ENCODE measurements around the gene DRGX. TPM values are rescaled to one million over a fixed set of nuclear protein-coding genes. Genes with fewer than 3 reads are reported as not detected.

Gene DRGX
- not detected for total RNA-seq

DNA sequence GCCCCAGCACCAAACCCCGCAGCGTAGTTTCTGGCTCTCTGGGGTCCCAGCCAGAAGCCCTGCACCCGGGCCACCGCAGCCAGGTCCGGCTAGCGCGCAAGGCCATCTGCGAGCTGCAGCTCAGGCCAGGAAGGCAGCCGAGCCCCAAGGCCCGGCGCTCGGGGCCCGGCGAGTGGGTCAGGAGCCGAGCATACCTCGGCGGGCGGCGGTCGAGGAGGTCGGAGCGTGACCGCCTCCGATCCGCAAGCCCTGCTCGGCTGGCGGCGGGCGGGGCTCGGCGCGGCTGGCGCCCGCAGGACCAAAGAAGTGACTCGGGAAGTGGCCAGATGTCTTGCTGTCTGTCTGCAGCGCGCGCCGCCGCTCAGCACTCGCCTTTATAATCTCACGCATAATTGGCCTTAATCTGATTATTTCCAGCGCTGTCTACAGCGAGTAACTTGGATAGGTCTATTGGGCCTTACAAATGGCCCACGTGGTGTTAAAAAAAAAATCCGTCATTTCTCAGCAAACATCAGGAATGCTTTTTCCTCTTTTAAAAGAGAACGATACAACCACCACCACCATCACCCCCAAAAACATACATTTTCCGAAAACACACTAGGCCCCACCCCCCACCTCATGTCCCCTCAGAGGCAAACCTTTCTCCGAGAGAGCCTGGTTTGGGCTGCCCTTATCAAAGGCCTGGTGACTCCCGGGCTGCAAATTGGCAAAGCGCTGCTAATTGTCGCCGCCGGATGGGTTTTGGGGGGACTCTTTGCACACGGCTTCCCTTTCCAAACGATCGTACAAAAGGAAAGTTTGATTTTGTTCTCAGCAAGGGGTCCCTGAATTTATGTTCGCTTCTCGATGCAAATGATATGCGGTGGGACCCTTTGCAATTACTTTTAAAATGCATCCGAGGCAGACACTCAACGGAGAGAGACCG is at the start of gene DRGX:
TSS of gene DRGX (minus strand) at position 349 of the 925 bp plus-strand sequence. CDS start 649 bp downstream, outside the sequence.
- ChIA-PET CTCF (no interaction called here), POLR2A (no interaction called here)

DNA sequence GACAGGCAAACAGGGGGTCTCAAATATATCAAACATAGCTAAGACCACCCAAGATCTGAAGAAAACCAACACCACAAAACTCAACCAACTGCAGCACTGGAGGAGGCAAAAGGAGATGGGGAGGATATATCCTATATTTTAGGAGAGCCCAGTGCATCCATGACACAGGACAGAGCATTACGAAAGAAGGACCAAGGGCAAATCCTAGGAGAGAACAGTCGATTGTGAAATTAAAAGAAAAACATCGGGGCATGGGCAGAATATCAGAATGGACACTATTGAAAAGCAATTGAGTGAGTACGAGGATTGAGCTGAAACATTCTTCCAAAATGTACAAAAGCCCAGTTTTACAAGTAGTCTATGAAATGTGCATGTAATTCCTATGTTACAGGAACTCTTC is 48.5 kb upstream of the DRGX start:
- POLR2A ChIA-PET, result no interaction called here
- CTCF ChIA-PET, result no interaction called here

DNA sequence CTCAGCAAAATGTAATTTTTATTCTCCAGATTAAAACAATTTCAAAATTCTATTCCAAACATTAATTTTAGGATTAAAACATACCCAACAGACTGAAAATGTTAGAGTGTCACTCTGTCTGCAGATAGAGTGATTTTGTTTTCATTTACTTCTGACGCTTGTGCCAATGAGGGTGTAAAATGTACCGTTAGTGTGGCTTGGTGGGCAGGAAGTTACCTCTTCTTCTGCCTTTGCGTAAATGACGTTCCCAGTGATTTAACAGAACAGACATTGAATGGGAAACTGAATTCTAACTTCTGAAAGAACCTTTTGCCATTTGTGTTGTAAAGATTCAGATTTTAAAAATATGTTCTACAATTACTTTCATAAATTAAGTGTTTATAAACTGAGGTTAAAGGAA is 47.0 kb upstream of the DRGX start:
- CTCF ChIA-PET, result no interaction called here
- POLR2A ChIA-PET, result no interaction called here

DNA sequence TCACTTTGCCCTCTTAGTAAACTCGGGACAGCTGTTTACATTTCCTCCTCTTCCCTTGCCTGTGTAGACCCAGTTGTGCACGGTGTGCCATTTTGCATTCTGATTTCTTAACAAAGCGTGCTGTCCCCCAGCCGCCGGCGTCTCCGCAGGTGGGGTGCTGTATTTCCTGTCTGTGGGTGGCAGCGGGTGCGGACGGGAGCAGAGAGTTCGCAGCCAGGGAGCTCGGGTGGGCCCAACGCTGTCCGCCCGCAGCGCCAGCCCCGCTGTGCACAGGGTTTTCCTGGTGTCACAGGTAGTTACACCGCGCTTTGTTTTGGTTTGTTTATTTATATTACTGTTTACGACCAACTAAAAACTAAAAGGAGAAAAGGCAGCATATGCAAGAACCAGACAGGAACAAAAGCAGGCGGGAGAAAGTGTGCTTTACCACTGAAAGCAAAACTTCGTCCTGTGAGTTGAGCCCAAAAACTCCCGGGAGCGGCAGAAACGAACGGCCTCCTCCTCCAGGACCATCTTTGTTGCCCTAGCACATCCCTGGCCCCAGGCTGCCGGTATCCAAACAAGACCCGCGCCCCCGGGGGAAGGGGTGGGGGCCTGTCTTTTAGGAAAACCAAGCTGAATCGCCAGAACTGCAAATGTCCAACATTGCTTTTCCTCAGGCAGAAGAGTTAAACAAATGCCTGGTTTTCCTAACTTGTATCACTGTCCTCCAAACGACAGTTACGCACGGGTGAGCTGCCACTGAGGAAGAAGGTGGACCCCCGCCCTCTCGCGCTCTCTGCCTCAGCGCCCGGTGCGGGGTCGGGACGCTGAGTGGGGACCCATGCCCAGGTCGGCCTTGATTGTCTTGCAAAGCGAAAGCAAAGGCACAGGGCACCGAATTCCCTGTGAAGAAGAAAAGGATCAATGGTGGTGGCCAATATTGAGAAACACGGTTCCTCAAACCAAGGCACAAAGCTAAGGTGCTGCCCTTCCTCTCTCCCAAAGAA is 45.9 kb upstream of the DRGX start:
- POLR2A ChIA-PET, result no interaction called here
- CTCF ChIA-PET, result no interaction called here

DNA sequence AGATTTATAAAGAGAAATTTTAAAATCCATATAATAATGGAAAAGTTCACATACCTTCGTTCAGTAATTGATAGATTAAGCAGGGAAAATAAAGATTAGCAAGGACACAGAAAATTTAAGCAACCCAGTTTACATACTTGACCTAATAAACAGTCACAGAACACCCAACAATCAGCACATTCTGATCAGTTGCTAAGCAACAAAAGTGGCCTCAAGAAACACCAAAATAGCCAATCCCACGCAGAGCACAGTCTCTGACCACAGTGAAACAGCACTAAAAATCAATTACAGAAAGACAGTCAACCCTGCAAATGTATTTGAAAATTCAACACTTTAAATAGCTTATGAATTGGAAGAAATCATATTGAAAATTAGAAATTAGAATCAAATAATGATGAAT is 39.3 kb upstream of the DRGX start:
- CTCF ChIA-PET, result no interaction called here
- POLR2A ChIA-PET, result no interaction called here

DNA sequence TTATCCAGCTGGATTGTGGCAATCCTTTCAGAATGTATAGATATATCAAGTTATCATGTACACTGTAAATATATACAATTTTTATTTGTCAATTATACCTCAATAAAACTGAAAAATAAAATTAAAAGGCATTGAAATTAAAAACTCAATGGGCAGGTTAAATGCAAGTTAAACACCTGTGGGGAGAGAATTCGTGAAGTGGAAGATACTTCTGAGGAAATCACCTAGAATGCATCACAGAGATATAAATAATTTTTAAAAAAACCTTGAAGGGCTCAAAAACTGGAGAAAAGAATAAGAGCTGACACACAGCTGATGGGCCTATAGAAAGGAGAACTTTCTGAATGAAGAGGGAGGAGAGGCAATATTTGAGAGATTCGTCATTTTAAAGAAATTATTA is 37.2 kb upstream of the DRGX start:
- CTCF ChIA-PET, result no interaction called here
- POLR2A ChIA-PET, result no interaction called here

DNA sequence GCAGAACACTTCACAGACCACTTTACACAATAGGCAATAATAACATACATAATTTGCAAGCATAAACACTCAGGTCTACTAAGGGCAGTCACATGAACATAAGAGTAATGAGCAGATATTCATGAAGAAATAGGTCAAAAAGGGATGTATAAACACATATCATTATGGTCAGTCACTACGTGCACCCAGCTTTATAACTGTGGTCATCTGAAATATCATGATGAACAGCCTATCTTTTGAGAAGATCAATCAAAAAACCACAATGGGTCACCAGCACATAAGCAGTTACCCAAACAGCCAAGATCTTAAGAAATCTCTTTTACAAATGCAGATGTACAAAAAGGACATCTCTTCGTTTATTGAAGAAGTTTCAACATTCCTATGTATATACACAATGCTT is 35.5 kb upstream of the DRGX start:
- CTCF ChIA-PET, result no interaction called here

DNA sequence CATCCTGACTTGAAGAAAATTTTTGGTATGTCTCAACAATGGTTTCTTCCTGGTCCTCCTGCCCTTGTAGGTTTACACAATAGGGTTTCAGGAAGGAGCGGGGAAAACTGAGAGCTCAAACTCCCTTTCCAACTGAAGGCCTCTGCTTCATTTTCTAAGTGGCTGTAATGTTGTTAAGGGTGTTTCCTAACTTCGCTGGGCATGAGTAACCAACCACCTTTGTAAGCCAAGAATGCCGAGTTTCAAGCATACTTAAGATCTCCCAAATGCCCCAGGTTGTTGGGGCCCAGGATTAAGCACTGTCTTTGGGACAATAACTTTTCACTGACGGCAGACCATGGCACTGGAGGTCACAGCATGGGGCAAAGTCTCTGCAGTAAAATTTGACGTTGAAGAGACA is 33.6 kb upstream of the DRGX start:
- CTCF ChIA-PET, result no interaction called here
- POLR2A ChIA-PET, result no interaction called here

More for the DNA sequence above, 35.5 kb upstream of the DRGX start:
- POLR2A ChIA-PET, result no interaction called here

DNA sequence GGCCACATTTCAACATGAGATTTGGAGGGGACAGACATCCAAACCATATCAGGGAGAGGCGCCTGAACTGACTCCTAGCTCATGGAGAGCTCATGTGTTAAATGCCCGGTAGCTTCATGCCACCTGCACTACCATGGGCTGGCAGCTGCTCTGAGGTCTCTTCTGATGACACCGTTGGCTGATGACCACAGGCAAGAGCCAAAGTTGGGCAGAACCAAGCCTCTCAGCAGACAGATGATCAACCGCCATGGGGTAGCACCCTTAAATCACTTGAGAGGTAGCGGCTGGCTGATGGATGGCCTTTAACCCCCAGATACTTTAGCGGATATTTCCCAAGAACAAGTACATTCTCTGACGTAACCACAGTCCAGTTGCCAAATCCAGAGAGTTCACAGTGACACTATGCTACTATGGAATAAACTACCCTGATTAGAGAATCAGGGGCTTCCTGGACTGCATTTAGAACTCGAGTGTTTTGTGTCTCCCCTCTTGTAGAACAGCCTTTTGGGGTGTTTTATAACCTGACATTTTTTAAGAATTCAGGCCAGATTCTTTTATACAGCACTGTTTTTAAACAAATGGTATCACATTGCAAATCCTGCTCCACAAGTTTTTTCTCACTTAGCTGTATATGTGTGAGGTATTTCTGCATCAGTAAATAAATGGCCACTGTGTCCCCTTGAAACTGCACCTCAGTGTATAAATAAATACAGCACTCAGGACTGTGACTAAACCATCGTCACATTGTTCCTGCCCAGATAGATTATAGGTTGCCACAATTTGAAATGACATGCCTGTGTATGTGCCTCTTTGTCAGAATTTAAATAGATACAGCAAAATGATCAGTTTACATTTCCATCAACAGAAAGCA is 30.8 kb upstream of the DRGX start:
- CTCF ChIA-PET, result no interaction called here
- POLR2A ChIA-PET, result no interaction called here

DNA sequence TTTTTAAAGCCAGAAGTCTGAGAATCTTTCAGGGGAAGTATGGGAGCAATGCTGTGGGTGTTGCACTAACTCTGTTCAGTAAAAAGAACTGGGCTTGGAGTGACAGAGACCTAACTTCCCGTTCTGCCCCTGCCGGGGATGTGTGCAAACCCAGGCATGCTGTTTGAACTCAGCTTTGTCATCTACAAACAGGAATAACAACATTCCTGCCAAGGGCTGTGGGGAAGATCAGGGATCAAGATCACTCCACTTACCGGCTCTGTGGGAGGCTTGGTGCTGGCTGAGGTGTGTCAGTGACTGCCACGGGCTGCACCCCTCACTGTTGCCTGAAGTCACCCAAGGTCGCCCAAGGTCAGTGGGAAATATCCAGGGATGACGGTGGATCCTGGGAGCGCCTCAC is 23.1 kb upstream of the DRGX start:
- POLR2A ChIA-PET, result no interaction called here
- CTCF ChIA-PET, result no interaction called here

DNA sequence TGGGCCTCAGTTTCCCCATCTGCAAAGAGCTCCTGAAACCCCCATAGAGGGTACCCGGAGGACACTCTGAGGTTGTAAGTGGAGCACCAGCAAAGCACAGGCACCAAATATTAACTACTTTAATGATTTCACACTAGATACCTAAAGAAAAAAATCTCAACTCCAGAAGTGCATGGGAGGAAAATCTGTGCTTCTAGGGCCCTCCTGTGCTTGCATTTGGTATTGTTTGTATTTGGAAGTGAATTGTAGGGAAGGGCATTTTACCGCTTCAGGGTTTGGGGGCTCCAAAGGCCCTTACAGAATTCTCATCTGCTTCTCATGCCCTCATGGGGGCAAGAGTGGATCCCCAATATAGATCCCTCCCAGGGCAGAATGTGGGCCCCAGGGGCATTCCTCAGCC is 22.4 kb upstream of the DRGX start:
- CTCF ChIA-PET, result no interaction called here
- POLR2A ChIA-PET, result no interaction called here

DNA sequence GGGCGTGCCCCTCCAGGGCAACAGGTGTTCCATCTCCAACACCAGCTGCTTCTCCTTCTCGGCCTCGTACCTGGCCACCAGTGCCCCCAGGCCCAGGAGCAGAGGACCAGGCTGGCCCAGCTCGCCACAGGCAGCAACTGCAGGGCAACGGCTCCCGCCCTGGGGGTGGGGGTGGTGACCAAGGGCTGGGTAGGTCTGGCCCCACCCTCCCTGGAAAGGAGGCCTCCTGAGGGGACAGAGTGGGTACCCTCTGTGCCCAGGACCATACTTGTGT is 22.1 kb upstream of the DRGX start:
- POLR2A ChIA-PET, result no interaction called here
- CTCF ChIA-PET, result no interaction called here

DNA sequence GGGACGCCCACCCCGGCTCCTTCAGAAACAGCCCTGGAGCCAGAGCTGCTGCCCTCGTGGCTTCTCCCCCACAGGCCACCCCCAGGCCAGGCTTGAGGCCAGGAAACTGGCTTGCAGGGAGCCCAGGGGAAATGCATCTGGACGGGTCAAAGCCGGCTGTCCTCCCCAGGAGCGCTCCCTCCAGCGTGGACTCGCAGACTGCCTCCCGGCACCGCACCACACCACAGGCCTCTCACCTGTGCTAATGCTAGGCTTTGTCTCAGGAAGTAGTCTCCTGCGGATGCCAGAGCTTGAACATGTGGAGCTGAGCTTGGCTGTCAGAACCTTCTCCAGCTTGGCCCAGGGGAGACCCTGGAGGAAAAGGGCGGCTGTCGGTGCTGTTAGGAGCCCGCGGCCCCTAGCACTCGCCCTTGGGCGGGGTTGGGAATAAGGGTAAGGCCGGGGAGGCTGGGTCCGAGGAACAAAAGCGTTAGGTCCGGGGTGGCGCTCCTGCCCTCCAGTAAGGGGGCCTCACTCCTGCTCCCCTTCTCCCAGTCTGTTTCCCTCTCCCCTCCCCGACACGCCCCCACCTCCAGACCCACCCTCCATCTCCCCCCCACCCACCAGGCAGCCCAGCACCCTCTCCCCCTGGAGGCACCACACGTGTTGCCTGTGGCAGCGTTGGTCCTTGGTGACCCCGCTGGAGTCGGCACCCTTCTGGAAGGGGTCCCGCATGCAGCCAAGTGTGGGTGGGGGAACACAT is 21.6 kb upstream of the DRGX start:
- ChIA-PET CTCF (no interaction called here), POLR2A (no interaction called here)

DNA sequence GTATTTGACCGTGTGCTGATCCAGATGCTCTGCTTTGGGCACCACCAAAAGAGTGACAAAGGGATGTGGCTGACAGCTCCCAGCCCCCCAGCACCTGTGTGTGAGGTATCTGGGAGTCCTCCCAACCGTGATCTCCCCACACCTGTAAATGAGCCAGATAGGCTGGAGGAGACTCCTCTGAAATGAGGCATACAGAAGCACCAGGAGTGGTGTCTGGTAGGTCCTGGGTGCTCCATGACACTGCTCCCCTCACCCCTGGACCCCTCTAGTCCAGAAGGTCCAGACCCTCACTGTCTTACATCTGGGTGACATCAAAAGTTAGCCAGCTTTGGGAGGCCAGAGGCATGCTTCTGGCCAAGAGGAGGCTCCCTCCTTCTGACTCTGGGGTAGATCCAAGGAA is 20.0 kb upstream of the DRGX start:
- CTCF ChIA-PET, result interaction anchor here (1.0 kb wide), 1 partner anchor 9 kb away, joined by 3 read pairs; no protein-coding TSS in a partner anchor

DNA sequence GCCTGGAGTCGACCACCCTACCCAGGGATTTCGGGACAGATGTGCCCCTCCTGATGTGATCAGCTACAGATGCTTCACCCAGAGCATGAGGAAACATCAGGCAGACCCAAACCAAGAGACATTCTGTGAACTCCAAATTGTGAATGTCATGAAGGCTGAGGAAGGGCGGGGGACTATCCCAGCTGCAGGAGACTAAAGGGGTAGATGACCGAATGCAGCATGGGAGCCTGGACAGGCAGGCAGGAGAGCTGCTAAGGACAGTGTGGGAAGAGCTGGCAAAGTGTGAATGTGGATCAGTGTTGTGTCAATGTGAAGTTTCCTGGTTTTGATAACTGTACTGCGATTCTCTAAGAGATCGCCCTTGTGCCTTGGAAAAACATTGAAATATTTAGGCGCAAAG is 19.2 kb upstream of the DRGX start:
- CTCF ChIA-PET, result no interaction called here
- POLR2A ChIA-PET, result no interaction called here

More for the DNA sequence above, 20.0 kb upstream of the DRGX start:
- POLR2A ChIA-PET, result no interaction called here

DNA sequence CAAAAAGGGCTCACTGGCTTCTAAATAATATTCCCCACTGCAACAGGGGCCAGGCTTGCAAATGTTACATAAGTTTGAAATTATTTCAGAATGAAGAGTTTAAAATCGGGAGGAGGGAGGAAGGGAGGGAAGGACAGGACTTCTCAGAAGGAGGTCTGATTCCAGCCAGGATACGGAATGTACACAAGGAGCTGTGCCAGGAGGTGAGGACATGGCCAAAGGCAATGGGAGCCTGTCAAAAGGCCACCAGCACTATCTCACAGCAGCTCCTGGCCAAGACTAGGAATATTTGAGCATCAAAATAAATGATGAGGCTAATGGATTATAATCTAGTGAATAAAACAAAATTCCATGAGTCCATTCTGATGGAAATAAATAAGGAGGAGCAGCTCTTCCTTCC is 18.6 kb upstream of the DRGX start:
- ChIA-PET CTCF (no interaction called here), POLR2A (no interaction called here)

DNA sequence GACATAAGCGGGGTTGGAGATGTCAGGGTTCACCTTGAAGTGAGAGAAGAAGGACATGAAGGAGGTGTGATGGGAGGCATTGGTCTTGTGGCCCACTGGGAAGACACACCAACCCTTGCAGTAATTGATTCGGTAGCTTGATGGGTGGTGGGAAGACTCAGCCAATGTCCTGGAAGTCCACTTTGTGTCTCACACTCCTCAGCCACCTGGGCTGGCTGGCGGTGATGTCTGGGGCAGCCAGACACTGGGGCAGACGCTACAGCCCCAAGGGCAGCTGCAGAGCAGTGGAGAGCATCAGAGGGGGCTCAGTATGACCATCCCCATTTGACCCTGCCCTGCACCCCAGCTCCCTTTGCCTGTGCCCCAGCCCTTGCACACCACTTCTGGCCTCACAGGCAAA is 16.7 kb upstream of the DRGX start:
- POLR2A ChIA-PET, result no interaction called here
- CTCF ChIA-PET, result interaction anchor here (0.7 kb wide), 2 partner anchors 84 to 100 kb away, joined by 3 read pairs; no protein-coding TSS in a partner anchor

DNA sequence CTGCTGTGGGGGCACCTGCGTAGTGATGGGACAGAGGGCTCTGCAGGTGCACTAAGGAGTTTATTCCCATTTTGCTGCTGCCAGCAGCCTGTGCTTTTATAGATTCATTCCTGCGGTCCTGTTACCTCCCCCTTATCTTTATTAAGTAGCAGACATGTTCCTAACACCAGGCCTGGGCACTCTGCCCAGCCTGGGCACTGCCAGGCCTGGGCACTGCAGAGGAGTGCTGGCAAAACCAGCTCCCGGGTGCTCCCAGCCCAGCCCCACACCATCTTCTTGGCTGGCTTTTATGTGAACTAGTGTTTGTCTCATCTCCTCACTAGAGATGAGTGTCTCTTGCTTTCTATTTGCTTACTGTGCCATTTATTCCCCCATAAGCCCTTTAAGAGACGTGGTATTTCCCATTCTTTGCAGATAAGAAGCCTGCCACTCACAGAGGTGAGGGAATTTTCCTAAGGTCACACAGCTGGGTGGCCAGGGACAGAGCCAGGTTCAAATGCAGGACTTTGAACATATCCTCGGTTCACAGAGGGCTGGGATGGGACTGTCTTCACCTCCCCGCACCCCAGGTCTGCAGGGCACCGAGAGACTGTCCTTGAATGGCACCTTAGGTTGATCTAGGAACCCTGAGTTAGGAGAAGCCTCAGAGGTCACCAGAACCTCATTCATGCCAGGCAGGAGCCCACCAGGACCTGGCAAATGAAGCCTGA is 14.6 kb upstream of the DRGX start:
- ChIA-PET POLR2A (no interaction called here), CTCF (interaction anchor here (1.1 kb wide), 1 partner anchor 44 kb away, joined by 3 read pairs; no protein-coding TSS in a partner anchor)

DNA sequence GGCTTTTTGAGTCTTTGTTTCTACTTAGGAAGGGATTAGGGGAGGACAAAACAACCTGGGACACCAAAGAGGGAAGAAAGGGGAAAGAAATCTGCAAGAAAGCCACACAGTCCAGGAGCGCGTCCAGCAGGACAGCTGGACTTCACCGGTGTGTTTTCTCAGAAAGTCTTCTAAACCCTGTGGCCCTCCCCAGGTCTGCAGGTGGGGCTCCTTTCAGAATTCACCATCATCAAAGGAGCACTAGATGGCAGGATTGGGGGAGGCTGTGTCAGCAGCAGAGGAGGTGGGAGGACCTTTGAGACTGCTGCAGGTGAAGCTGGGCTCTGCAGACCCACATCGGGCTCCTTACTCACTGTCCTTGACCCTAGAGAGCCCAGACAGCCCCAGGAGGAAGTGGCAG is 13.9 kb upstream of the DRGX start:
- CTCF ChIA-PET, result interaction anchor here (1.1 kb wide), 1 partner anchor 43 kb away, joined by 3 read pairs; no protein-coding TSS in a partner anchor
- POLR2A ChIA-PET, result no interaction called here

Data from activated CD8-positive, alpha-beta memory T cell treated with anti-CD3 and anti-CD28 coated beads for 36 hours (primary cell).